Measurements from ENCODE around the gene RAB11FIP4.
A peak's percentile ranks its signal among the peaks of the same experiment; 100 is the strongest.
"Not testable (repeated sequence)": the region's sequence is repeated elsewhere in the genome, so short reads cannot be mapped to it uniquely, and the experiment has no call there.

Gene RAB11FIP4, protein sequence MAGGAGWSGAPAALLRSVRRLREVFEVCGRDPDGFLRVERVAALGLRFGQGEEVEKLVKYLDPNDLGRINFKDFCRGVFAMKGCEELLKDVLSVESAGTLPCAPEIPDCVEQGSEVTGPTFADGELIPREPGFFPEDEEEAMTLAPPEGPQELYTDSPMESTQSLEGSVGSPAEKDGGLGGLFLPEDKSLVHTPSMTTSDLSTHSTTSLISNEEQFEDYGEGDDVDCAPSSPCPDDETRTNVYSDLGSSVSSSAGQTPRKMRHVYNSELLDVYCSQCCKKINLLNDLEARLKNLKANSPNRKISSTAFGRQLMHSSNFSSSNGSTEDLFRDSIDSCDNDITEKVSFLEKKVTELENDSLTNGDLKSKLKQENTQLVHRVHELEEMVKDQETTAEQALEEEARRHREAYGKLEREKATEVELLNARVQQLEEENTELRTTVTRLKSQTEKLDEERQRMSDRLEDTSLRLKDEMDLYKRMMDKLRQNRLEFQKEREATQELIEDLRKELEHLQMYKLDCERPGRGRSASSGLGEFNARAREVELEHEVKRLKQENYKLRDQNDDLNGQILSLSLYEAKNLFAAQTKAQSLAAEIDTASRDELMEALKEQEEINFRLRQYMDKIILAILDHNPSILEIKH

DNA sequence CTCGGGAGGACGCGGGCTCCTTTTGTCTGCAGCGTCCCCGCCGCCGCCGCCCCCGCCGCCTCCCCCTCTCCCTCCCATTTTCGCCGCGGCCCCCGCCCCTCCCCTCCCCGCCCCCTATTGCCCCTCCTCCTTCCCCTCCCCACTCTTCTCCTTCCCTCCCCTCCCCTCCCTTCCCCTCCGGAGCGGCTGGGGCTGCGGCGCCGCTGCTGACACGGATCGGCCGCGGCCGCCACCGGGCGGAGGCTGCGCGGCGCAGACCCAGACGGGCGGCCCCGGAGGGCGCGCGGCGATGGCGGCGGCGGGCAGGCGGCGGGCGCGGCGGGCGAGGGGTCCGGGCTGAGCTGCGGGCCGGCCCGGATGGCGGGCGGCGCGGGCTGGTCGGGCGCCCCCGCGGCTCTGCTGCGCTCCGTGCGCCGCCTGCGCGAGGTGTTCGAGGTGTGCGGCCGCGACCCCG lies at the start of gene RAB11FIP4:
TSS of gene RAB11FIP4 (plus strand) at position 180 of the 454 bp plus-strand sequence. CDS start at position 358, 178 bp downstream.
- DNase-seq, result peak; percentile 19

DNA sequence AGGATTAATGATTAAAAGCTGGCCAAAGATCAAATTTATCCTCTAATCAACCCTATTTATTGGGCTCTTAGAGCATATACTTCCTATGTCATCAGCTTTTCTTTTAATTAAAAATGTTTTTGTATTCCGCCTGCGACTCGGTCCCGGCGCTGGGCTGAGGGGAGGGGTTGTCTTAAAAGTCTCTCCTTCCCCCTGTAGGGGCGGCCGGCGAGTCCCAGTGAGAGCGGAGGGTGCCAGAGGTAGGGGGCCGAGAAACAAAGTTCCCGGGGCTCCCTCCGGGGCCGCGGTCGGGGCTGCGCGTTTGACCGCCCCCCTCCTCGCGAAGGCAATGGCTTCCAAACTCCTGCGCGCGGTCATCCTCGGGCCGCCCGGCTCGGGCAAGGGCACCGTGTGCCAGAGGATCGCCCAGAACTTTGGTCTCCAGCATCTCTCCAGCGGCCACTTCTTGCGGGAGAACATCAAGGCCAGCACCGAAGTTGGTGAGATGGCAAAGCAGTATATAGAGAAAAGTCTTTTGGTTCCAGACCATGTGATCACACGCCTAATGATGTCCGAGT lies 46.2 kb upstream of the RAB11FIP4 start:
- DNase-seq, result not testable (repeated sequence)

DNA sequence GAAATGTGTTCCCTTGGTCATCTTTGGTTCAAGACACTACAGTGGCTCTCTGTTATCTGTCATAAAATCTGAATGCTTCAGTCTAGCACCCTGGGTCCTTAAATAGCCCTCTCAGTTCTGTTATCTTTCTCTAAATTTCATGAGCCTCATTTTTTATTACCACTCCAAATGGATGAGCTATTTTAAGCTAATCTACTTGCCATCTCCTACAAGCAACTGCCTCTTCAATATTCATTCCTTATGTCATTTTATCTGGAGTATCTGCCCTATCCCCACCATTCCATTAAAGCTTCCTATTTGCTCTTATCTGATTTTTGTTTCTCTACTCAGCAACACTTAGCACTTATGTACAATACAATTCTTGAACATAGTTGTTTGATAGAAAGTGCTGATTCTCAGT lies 42.0 kb upstream of the RAB11FIP4 start:
- DNase-seq, result no peak

DNA sequence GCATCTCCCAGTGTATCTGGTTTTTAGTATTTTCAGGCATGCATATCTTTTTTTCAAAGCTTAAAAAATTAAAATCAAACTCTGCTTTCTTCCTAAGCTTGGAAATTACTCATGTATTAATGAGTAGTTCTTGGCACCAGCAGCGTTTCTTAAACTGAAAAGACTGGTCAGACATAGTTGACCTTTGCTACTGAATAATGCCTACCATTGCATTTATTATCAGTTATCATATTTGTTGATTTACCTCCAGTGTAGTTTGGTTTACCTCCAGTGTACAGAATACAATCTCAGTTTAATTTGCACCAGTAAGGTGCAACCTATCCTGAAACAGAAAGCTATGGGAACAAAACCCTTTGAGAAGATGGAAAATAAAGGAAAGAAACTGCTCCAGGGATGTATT lies 35.5 kb upstream of the RAB11FIP4 start:
- DNase-seq, result no peak

DNA sequence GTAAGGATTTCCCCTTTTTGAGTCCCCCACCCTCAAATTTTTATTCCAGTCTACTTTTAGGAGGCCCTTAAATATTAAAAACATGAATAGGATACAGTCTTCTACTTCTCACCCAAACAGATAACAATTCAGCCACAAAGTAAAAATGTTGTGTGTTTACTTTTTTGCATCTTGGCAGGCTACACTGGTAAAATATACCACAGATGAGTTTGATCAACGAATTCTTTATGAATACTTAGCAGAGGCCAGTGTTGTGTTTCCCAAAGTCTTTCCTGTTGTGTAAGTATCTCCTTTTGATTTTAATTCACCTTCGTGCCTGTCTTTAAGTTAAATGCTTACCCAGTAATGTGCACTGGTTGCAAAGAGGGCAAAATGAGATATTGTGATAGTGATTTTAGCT lies 34.4 kb upstream of the RAB11FIP4 start:
- no peak for DNase-seq

DNA sequence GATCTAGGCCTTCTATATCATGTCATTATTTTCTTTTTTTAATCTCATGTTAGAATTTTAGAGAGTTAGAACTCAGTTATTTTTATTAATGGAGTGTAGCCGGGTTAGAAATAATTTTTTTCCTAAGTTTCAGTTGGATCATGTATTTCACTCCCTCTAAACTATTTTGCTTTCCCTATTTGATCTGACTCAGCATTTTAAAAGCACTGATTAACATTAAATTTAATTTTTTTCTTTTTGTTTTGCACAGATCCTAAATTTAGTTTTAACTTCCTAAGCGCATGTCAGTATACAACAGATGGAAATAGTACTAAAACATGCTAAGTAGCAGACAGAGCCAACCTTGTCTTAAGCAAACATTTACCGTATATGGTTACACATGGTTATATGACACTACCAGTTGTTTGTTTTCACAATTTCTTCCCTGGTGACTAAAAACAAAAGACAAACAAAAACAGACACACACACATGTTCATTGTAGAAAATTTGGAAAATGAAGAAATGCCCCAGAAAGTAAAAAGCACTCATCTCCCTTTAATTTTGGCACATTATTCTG lies 33.6 kb upstream of the RAB11FIP4 start:
- no peak for DNase-seq

DNA sequence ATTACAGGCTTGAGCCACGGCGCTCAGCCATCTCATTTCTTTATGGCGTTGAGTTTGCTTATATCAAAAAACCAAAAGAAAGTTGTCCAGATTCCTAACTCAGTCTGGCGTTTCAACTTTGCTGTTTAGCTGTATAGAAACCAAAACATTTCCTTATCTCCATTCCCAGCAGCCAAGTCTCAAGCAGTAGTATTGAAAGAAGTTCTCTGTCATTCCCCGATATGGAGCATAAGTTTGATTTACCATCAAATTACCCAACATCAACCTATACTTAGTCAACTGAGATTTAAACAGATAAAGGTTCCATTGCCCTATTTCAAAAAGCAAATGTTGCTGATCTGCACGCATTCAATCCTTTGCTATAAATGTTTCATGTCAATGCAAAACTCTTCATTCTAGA lies 27.5 kb upstream of the RAB11FIP4 start:
- no peak for DNase-seq

DNA sequence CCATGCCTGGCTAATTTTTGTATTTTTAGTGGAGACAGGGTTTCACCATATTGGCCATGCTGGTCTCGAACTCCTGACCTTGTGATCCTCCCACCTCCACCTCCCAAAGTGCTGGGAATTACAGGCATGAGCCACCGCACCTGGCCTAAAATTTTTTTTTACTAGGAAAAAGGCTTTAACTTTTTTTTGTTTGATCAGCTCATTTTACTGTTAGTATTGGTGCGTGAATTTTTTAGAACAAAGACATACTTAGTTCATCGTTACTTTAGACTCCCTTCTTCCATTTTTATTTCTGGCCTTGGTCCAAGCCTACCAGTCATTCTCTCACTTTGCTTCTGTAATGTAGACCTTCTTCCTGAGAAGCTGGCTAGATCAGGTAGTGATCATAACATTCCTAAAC lies 25.4 kb upstream of the RAB11FIP4 start:
- no peak for DNase-seq

DNA sequence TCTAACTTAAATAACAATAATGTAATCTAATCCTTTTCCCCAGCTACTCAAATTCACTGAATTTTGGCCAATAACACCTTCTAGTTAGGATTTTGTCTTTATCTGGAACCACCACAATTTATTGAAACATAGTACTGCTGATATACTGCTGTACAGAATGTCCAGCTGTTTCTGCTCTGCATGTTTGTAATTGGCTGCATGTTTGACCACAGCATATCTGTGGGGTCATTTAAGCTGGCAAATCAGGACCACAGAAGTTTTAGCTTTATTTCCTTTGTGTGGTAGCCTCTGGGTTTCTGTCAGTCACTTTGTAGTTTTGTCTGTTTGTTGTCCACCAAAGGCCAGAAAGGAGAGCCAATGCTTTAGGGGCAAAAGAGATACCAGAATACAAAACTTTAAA lies 22.2 kb upstream of the RAB11FIP4 start:
- no peak for DNase-seq

DNA sequence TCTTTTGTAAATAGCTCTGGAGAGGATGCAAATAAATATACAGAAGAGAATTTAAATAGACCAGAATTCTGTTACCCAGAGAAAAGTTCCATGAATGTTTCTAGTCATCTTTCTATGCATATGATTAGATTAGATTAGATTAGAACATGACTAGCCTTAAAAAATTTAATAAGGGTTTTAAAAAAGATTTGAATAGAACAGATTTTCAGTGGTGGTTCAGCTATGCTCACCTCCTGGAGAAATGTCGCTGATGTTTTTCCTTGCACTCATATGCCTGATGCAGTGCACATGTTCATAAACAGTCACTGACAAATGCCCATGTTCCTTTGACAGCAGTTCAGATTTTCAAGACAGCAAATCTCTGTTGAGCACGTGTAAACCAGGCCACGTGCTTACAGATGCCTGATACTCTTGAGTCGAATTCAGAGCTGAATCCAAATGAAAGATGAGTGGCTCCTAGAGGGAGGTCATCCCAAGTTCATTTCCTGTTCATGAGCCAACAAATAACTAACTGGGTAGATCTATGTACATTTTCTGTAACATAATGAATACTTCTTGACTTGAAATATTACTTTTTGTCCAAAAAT lies 19.9 kb upstream of the RAB11FIP4 start:
- DNase-seq, result no peak

DNA sequence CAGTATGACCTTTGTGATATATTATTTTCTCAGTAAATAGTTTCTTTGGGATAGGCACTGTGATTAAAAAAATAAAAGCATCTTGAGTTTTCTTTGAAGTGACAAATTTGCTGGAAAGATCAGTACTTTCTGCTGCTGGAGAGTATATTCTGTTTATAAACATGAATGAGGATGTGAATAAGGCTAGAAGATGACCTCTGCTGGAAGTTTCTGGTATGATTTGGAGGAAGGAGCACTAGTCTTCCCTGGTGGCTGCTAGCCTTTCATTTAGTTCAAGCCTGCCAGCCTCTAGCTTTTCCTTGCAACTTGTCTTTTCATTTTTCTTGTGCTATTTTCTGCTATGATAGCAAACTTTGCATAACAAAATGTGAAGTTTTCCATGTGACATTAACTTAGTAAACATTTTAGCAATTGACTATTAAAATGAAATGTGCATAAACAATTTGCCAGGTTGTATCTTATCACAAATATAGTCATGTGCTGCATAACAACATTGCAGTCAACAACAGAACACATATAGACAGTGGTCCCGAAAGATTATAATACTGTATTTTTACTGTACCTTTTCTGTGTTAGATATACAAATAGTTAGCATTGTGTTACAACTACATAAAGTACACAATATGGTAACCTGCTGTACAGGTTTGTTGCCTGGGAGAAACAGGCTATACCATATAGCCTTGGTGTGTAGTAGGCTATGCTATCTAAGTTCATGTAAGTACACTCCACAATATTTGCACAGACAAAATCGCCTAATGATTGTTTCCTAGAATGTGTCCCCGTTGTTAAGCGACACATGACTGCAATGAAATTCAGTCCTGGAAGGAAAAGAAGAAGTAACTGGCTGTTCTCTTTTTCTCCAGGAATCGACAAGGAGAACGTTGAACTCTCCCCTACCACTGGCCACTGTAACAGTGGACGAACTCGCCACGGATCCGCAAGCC lies 18.1 kb upstream of the RAB11FIP4 start:
- peak; percentile 71 for DNase-seq

DNA sequence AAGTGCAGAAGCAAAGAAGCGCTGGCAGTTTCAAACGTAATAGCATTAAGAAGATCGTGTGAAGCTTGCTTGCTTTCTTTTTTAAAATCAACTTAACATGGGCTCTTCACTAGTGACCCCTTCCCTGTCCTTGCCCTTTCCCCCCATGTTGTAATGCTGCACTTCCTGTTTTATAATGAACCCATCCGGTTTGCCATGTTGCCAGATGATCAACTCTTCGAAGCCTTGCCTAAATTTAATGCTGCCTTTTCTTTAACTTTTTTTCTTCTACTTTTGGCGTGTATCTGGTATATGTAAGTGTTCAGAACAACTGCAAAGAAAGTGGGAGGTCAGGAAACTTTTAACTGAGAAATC lies 17.4 kb upstream of the RAB11FIP4 start:
- no peak for DNase-seq

DNA sequence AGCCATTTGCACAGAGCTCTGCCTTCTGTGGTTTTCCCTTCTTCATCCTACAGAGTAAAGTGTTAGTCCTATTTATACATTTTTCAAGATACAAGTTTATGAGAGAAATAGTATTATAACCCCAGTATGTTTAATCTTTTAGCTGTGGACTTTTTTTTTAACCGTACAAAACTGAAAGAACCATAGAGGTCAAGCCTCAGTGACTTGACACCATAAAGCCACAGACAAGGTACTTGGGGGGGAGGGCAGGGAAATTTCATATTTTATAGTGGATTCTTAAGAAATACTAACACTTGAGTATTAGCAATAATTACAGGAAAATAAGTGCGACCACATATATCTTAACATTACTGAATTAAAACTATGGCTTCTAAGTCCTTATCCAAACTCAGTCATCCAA lies 17.0 kb upstream of the RAB11FIP4 start:
- DNase-seq, result no peak

DNA sequence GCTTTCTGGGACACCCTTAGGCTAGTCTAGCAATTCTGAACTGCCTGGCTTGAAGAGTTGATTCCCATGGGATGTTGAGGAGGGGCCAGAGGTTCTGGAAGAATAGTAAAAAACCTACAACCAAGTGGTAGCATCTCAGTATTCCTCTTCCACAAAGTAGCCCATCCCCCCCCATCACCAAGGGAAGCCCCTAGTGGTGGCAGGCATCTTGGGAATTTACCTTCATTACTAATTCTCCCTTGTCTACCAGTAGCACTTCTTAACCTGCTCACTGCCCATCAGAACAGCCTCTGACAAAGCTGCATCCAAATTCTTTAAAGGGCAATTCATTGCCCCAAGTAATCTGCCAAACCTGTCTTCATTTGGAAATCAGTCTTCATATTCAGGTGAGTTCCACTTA lies 12.8 kb upstream of the RAB11FIP4 start:
- DNase-seq, result no peak

DNA sequence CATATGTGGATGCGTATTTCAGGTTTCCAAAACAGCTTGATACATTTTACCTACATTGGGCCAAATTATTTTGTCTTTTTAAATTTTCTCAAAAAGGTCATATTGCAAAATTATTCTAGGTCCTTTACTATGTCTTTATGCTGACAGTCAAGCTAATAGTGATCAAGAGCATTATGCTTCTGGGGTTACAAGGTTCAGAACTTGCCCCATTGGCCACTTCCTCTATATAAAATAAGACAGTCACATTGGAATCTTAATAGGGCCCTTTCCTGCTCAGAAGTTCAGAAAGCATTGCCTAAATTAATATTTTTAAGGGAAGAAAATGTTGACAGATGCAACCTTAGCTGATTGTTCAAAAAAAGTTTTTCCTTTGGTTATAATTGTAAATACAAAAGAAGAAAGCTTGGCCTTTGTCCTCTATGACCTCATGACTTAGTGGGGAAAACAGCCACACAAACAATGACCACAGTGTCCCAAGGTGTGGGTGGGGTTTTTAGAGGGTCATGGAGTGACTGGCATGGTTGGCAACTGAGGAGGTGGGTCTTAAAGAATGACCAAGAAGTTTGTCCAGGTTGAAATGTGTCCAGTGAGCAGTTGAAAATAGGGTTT lies 11.8 kb upstream of the RAB11FIP4 start:
- no peak for DNase-seq

DNA sequence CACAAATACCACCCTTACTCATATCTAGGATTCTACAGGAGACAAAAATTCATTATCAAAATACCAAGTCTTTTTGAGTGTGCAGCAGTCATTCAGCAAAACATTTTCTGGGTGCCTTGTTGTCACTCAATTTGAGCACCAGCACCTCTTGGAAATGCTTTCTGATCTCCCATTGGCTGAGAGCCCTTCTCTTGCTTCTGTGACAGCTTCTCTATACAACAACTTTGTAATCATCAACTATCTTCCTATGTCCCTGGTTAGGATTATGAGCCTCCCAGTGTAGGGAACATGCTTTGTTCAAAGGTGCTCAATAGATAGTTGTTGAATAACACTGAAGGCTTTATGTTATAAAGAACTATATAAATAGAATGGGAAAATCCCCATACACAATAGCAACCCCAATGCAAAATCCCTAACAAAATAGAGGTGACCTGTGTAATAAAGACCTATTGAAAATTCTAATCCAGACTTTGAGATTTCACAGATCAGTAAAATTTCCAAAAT lies 10.3 kb upstream of the RAB11FIP4 start:
- DNase-seq, result no peak

DNA sequence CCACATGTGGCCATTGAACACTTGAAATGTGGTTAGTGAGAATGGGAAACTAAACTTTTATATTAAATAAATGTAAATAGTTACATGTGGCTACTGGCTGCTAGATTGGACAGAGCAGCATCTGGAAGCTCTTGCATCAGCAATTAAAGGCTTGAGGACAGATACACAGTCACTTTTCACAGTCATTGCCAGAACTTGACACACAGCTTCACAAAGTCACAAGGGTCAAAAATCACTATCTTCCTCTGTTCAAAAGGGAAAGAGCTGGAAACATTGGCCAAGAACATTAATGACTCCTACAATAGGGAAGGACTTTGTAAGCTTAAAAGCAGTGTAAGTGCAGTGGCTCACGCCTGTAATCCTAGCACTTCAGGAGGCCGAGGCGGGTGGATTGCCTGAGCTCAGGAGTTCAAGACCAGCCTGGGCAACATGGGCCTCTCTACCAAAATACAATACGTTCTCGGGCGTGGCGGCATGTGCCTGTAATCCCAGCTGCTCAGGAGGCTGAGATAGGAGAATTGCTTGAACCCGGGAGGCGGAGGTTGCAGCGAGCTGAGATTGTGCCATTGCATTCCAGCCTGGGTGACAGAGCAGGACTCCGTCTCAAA lies 8.7 kb upstream of the RAB11FIP4 start:
- not testable (repeated sequence) for DNase-seq

DNA sequence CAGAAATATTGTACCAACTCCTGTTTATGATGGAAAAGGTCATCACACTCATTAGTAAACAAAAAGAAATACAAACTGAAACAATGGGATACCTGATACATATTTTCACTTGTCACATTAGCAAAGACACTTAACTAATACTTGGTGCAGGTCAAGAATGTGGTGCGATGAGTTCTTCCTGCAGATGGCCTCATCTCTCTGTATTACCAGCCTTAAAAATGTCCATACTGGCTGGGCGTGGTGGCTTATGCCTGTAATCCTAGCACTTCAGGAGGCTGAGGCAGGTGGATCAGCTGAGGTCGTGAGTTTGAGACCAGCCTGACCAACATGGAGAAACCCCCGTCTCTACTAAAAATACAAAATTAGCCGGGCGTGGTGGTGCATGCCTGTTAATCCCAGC lies 8.0 kb upstream of the RAB11FIP4 start:
- peak; percentile 10 for DNase-seq

DNA sequence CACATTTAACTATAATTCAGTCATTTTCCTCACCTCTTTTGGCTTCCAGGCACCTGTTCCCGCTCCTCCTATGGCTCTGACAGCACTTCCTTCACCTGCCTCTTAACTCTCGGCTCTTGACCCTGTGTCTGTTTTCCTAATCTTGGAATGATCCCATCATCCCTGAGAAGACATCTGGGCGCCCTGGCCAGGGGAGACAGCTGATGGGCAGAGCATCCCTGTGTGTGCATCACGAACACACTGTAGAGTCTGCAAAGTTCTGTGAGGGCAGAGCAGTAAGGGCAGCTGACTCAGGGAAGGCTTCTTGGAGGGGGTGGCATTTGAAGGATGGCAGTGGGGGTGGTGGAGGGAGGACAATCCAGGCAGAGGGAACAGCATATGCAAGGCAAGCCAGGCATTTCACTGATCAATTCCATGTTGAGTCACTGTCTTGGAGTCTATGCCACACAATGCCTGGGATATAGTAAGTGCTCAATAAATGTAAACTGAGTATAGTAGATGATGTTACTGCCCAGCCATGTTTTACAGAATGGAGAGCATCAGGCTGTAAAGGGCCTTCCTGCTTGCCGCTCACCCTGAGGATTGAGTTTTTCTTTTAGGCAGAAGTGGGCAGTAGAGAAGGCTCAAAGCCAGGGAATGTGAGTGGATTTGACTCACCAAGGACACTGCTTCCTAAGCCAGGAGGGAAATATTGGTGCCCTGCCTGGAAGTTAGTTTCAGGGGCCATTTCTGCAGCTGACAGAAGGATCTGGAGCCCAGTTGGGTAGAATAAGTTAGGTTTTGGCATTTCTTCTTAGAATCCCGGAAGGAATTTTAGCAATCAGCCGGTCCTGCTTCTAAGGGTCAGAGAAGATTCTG lies 5.8 kb upstream of the RAB11FIP4 start:
- no peak for DNase-seq

DNA sequence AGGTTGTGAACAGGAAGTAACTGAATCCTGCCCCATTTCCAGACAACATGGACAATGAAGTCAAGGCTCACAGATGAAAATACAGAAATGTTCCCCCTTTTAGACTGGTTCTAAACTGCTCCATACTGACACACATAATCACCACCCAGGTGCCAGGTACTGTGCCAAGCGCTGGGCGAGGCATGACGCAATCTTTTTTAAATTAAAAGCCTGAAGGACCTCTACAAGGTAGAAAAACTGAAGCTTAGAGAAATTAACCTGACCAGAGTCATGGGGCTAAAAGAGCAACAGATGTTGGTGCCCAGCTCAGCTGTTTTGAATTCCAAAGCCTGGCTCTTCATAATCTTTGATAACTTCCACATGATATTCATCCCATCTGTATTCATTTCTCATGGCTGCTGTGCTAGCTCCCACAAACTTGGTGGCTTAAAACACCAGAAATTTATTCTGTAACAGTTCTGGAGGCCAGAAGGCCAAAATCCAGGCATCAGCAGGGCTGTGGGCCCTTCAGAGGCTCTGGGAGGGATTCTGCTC lies 4.9 kb upstream of the RAB11FIP4 start:
- DNase-seq, result no peak
